NCI-H226 (cell line): ENCODE results near the gene MAP1B.

ENCODE experiments used
- DNase-seq: peaks from one replicate; pipeline ENCODE4 v3.0.0-alpha.2; 2015

The MAP1B gene

DNA sequence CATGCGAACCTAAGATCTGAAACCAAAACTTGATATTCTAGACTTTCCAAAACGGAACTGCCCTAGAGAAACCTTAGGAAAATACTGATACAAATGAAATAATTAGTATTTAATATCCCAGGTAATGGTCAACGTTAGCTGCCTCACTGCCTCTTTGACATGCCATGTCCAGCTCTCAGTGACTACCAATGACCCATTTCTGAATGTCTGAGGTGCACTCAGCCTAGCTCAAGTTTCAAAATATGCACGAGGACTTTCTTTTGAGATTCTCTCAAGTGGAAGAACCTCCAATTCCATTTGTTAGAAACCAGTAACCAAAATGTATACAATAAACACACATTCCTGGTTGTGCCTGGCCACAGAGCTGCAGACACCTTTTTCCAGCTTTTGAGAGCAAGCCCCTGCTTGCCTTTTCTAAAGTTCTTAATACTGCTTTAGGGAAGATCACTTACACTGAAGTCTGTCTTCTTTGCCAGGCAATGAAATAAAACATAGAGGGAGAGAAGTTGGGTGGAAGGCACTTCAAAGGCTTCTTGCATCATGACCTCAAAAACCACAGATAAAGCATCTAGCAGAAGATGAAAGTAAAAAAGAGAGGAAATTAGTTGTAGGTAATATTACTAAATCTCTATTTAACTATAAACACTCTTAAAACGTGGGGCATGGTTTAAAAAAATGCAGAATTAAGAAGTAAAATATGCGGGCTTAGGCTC is 124.9 kb downstream of the MAP1B start:
- peak; percentile 51 for DNase-seq

DNA sequence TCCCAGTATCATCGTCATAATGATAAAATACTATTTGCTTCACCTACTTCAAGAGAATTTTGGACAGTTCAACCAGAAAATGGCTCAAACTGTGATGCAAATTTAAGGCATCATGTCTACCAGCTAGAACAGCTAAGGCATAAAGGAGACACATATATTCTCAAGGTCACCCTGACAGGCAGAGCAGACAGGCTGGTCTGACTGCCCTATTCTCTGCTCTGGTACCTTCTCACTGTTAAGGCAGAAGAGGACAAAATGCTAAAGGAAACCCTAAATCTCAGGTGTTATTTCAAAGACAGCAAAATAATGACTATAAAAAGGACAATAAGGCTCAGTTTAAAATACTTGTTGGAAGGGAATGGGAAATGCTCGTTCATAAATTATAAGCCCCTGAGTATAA is 125.6 kb downstream of the MAP1B start:
- no peak for DNase-seq

DNA sequence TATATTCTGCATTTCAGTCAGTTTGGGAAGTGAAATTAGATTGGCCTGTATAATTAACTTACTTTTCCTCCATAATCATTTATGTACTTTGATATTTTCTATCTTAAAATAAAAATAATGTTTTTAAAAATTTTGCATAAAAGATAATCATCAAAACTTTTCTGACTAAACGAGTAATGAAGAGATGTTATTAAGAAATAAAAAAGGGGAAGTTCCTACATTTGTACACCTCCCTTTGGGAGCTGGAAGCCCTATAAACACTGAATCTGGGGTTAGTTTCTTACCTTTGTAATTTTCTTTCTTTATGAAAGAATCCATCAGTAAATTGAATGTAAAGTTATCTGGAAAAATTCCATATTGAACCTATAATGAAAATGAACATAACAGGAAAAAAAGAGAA is 126.6 kb downstream of the MAP1B start:
- no peak for DNase-seq

DNA sequence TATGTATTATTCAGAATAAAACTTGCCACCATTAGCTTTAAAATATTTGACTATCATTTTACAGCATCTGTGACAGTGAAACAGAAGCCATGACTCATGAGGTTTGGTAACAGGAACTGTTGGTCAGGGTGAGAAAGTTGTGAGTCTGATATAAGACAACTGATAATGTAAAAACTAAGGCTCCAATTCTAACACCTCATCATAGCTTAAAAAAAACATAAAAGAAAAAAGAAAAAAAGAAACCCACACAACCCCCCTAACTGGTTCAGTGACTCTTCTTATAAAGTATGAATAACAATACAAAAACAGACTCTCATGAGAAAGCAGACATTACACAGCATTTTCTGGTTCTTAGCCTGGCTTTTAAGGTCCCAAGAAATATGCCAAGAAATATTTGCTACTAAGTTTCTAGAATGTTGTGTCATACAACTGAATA is 127.0 kb downstream of the MAP1B start:
- peak; percentile 76 for DNase-seq

DNA sequence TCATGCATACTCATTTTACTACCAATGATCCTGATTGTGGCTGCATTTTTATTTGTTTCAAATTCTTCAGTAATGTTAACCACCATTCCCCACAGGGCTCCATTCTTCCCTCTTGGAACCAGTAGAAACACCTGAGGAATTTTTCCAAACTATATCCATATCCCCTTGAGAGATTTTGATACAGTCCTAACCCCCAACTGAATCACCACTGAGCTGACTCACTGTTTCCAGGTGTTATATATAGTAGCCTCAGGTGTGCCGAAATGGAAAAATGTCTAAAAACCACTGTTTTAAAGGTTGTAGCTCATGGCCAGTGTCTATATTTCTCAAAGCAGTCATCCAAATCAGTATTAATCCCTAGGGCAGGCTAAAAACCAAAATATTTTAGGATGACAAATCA is 127.6 kb downstream of the MAP1B start:
- DNase-seq = no peak

DNA sequence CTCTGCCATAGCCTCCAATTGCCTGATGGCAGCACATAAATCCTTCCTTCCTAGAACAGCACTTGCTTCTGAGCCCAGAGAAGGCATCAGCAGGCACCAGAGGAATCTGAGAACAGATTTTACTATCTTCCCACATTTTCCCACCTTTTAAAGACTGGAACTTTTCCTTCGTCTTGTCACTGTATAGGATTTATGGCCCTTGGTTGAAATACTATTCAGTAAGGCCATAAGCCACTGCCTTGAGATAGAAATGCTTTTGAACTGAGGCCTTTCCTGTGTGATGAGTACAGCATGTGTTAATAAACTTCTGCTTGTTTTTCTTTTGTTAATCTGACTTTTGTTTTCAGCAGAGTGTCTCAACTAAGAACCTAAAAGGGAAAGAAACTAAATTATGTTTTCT is 128.4 kb downstream of the MAP1B start:
- DNase-seq = no peak

DNA sequence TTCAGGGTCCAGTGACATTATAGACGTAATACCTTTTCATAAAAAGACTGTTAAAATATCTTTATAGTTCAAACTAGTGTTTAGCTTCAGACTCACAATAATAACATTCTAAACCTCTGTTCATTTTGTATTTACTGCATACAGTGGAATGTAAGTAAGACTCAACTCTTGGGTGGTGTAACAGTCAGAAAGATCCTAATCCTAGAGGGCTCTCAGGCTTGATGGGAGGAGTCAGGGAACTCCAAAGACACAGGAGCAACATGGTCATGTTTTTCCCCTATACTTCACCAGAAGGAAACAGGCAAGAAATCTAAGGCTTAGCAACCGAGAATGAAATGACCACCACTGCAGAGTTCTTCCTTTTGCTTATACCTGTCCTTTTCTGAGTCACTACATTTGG is 130.1 kb downstream of the MAP1B start:
- DNase-seq = no peak

- DNase-seq = no peak
Observed at GRCh38 chr5:72237879-72238278, 130.6 kb downstream of the MAP1B start.

DNA sequence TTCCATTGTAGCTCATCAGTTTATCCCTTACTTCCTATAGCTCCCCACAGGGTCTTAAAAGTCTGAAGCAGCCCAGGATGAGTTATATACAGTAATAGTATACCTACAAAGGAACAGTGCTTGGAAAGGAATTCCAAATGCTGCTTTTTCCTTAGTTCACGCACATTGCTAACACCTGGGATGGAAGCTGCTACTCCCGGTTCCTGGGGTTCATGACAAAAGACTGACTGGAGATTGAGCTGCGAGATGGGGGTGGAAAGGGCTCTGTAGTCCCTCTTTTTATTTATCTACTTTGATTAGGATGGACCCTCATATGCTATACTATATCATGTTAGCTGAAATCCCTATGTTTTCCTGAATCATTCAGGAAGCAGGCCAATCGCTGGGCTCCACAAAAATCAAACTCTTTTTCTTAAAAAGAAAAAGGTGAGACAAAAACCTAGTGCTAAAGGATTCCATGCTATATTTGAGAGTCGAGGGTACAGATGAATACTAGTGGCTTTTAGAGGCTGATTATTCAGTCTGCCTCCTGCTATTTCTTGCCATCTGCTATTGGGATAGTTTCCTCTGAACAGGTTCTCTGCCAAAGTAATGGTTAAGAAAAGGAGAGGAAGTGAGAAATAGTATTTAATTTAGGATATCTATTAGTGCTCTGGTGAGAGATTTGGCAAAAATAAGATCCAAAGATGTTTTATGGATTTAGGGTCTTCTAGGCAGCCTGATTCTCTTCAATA is 131.6 kb downstream of the MAP1B start:
- no peak for DNase-seq

GRCh38 chr5:72241346-72242003 is 134.2 kb downstream of the MAP1B start:
- DNase-seq = no peak

DNA sequence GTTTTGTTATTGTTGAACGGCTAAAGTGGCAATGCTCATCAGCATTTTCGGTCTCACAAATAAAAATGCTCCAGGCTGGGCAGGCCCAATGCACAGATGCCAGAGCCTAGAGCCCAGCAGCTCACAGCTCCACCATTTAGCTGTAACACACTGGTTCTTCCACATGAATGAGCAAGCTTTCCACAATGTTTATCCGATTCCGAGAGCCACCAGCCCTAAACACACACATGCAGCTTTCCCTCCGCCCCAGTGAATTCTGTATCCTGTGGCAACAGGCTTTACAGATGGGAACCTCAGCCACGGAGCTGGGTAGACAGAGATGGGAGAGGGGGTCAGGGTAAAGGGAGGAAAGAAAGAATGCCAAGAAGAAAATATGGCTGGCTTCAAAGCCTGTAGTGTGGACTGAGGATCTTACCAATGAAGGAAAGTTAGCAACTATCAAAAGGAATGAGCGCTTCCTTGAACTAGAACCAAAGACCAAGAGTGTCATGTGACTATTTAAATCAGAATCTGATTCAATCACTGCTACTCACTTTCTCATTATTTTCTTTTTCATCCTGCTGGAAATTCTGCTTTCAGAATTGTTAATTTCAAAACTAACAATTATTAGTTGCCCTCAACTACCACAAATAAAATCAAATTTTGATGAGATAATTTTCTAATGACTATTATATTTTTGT is 135.7 kb downstream of the MAP1B start:
- DNase-seq = no peak

DNA sequence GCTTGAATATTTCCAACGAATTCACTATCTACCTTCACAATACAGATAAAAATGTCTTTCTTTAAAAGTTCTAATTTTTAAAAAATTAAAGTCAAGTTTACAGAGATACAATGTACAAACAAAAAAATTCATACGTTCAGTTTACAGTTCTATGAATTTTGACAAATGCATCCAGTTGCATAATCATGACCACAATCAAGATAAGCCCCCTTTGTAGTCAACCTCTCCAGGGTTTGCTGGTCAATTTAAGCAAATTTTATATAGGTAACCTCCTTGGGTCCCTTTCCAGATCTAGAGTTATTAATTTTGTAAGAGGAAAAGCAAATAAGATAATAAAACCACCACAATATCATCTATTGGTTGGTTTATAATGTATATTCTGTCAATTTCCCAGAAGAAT is 136.4 kb downstream of the MAP1B start:
- no peak for DNase-seq

DNA sequence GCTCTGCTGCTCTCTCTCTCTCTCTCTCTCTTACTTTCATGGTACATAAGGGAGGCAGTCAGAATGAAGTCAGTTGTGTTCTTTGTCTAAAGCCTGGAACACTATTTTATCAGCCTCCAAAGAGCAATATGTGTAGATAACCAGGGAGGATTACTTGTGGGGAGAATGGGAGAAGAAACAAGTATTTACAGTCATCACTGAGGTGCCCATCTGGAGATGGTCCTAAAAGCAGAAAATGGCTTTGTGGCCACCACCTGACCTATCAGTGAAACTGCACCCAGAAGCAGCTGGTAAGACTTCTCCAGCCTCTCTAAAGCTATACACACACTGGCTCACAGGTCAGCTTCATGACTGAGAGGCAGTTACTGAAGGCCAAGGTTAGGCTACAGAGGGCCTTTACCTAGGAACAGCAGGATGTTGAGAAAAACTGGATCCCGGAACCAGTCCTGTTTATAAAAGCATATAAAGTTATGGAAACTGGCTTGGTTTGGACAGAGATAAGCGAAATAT is 137.6 kb downstream of the MAP1B start:
- peak; percentile 33 for DNase-seq

DNA sequence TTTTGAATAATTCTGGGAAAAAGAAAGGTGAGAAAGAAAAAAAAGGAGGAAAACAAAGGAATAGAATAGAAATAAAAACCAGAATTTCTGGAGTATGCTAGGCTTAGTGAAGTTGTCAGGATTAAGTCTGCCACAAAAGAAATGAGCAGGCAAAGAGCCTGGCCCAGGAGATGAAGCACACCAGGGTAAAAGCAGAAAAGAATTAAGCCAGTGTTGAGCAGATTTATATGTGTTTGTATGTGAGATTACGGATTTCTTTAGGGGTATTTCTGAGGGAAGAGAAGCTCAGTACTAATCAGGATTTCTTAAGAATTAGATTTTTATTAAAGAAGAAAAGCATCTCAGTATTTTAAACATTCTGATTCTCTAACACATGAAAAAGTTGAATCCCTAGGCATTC is 138.3 kb downstream of the MAP1B start:
- no peak for DNase-seq

DNA sequence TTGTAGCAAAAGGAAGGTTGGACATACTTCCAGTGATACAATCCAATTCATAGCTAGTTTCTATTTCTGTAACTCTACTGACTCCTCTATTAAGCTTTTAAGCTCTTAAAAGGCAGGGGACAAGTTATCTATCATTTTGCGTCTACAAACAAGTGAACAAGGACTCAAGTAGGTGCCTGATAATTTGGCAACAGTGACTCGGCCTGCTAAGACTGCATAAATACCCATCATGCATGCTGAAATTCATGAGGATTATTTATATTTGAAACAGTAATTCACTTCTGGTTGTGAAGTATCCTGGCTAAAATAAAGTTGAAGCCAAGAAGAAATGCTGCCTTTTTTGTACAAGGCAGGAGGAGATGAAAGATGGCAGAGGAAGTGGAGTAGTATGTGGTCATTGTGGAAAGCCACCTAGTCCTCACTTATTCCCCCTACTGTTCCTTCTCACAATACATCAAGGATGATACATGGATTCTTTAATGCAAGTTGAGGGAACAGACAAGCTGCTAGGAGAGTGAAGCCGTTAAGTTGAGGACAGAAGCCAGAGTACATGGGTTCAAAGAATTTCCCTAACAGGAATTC is 138.8 kb downstream of the MAP1B start:
- DNase-seq = no peak

DNA sequence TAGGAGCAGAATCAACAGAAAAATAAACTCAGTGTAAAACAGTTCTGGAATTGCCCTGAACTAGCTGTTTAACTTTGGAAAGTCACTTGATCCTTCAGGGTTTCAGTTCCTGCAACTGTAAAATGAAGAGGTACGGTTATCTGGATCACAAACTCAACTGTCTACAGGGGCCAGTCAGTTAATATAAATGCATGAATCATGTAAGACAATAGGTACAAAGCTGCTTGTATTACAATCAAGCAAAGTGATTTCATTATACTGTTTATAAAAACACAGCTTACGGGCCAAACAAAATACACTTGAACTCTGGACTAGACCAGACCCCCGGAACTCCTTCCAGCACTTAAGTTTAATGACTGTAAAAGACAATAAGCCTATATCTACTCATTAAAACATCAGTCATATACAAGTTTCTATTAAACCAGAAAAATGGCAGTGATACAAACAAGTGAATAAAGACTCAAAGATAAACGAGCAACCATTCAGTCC is 139.7 kb downstream of the MAP1B start:
- DNase-seq = no peak

GRCh38 chr5:72248410-72248981 is 141.2 kb downstream of the MAP1B start:
- peak; percentile 24 for DNase-seq

GRCh38 chr5:72251386-72251785 is 144.1 kb downstream of the MAP1B start:
- no peak for DNase-seq

DNA sequence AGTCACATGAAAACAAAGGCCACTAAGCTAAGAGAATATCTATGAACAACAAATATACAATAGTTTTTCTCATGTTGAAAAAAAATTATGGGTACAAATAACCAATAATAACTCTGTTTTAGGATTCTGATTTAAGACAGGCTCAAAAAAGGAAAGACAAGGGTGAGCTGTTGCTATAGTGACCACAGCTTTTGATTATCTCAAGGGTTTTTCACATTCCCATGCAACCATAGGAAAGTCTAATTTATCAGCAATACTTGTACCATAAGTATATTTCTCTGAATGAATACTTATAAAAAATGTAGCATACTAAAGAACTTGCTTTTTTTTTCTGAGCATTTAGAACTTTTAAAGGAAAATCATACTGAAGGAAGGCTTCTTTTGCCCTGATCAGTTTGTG is 144.7 kb downstream of the MAP1B start:
- DNase-seq = no peak

DNA sequence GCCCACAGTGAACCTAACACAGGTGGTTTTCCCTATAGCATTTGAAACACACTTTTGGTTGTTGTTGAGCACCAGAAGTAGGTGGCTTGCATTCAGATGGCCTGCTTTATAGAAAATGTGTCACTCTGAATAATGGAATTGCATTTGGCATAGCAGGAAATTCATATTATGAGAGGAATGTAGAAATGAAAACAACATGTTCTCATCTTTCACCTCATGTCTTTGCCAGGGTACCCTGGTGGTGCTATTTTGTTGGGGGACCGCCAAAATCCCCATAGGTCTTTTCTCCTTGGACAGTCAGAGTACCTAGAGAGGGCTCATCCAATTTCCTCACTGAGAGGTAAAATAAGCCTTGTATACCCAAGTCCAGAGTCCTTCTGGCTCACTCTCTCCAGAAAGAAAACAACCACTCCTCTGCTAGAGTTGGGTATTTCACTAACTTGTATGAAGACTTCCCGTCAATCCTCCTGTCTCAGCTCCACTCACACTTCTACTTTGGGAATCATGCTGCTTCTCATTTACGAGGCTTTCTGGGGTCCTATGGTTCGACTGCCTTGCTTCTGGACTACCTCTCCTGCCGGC is 145.4 kb downstream of the MAP1B start:
- DNase-seq = no peak

DNA sequence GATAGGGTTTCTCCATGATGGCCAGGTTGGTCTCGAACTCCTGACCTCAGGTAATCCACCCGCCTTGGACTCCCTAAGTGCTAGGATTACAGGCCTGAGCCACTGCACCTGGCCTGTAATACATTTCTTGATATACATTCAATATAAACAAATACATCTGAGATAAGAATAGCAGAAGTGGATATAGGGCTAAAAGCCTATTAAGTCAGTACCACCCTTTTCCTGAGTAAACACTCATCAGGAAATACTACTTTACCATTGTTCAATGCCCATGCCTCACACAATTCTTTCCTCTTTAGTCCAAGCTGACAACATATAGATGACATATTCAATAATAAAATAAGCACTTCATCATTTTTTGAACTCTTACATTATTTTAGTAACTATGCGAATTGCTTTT is 148.0 kb downstream of the MAP1B start:
- no peak for DNase-seq

- no peak for DNase-seq
Observed at GRCh38 chr5:72255670-72256069, 148.4 kb downstream of the MAP1B start.
